Thyroid gland (tissue), 4 donors: Measurements from ENCODE around the gene OR56A3. TPM values are rescaled to one million over a fixed set of nuclear protein-coding genes. Genes with fewer than 3 reads are reported as not detected.

Experiments
- DNase-seq, 2 donors: peaks; one replicate each; pipeline ENCODE4 v3.0.0-alpha.2; 2019
- H3K27ac ChIP-seq, 3 donors: fragments of 200-600 bp; sonication (generic); 1 replicate in 2 of 3; 2 replicates in 1 of 3; pipeline ENCODE4 v1.5.1; 2016 to 2019; ENCODE audit warnings: mild to moderate bottlenecking in 1 of 3, moderate library complexity in 1 of 3
- H3K27me3 ChIP-seq: fragments of 200-600 bp; sonication (generic); one replicate; pipeline ENCODE4 v1.5.1; 2019
- H3K36me3 ChIP-seq, 2 donors: fragments of 200-600 bp; sonication (generic); one replicate each; pipeline ENCODE4 v1.5.1; 2016 to 2019
- H3K4me1 ChIP-seq, 2 donors: fragments of 200-600 bp; sonication (generic); one replicate each; pipeline ENCODE4 v1.5.1; 2017 to 2019
- H3K4me3 ChIP-seq, 3 donors: fragments of 200-600 bp; sonication (generic); replicated peaks in 1 of 3; 1 replicate in 2 of 3; 2 replicates in 1 of 3; pipeline ENCODE4 v1.5.1; 2016; ENCODE audit warnings: mild to moderate bottlenecking in 1 of 3
- H3K9me3 ChIP-seq: fragments of 200-600 bp; sonication (generic); one replicate; pipeline ENCODE4 v1.5.1; 2017
- CTCF ChIP-seq, 6 experiments: fragments of 200-600 bp in 3 of 6; fragments of 450-650 bp in 3 of 6; sonication (generic) in 3 of 6; IDR thresholded peaks; one replicate each; pipeline ENCODE4 v1.5.1; 2016 to 2019; ENCODE audit warnings: antibody characterized with exemption in 6 of 6, mild to moderate bottlenecking in 2 of 6, inconsistent platforms in 1 of 6, moderate library complexity in 1 of 6
- POLR2A ChIP-seq, 2 donors: fragments of 450-650 bp; IDR thresholded peaks; one replicate each; pipeline ENCODE4 v1.6.1; 2017; ENCODE audit warnings: antibody characterized with exemption in 2 of 2, mild to moderate bottlenecking in 2 of 2, moderate library complexity in 1 of 2
- WGBS, 2 donors: methylation state at CpG; one replicate each; pipeline ENCODE4 v1.1.5; 2017; 5-methylcytosine and 5-hydroxymethylcytosine counted together
- intact Hi-C: fragments of 100-400 bp; cut with DNase I; formaldehyde crosslinking; loops from one replicate; pipeline ENCODE4 v1.15.1; 2023
- total RNA-seq, 4 donors: library from RNA; depleted of rRNA; stranded (reverse); fragments of >200 nt; gene quantifications; one replicate each; pipeline ENCODE4 v1.2.3, GENCODE V29; 2016

The OR56A3 gene
- total RNA-seq, 4 donors from 2014 or later = not detected

- H3K36me3 ChIP-seq = no peaks in the 10 kb centered on the region
- no peak overlapping the region for H3K4me3 ChIP-seq
- 83 to 86% methylated on average over 2 of the region's 2 CpGs for WGBS, 2 donors
- no peak for DNase-seq
- no peaks in the 10 kb centered on the region for H3K9me3 ChIP-seq
- H3K27me3 ChIP-seq = no peaks in the 10 kb centered on the region
- no peak overlapping the region for H3K27ac ChIP-seq
- H3K4me1 ChIP-seq = no peaks in the 10 kb centered on the region
- TF ChIP-seq CTCF (IDR thresholded peaks at IDR 0.05) (no peak), POLR2A (IDR thresholded peaks at IDR 0.05) (no peak)
- intact Hi-C loops = no loop called here
Measured at GRCh38 chr11:5922749-5923426, 19.2 kb upstream of the OR56A3 start.

- Histone ChIP-seq H3K36me3 (no peaks in the 10 kb centered on the region), H3K4me3 (no peak overlapping the region), H3K27ac (no peak overlapping the region), H3K4me1 (no peaks in the 10 kb centered on the region), H3K27me3 (no peaks in the 10 kb centered on the region), H3K9me3 (no peaks in the 10 kb centered on the region)
- no peak for TF ChIP-seq POLR2A (IDR thresholded peaks at IDR 0.05)
- TF ChIP-seq CTCF (IDR thresholded peaks at IDR 0.05) = no peak
- intact Hi-C loops = no loop called here
- no peak for DNase-seq
Measured at GRCh38 chr11:5923427-5923776, 18.6 kb upstream of the OR56A3 start.

GRCh38 chr11:5923794-5924193 is 18.3 kb upstream of the OR56A3 start:
- H3K4me3 ChIP-seq = no peak overlapping the region
- no peaks in the 10 kb centered on the region for H3K9me3 ChIP-seq
- TF ChIP-seq POLR2A (IDR thresholded peaks at IDR 0.05) = no peak
- TF ChIP-seq CTCF (IDR thresholded peaks at IDR 0.05) = no peak
- H3K27ac ChIP-seq = no peak overlapping the region
- no peaks in the 10 kb centered on the region for H3K4me1 ChIP-seq
- H3K36me3 ChIP-seq = no peaks in the 10 kb centered on the region
- intact Hi-C loops = no loop called here
- no peak for DNase-seq
- H3K27me3 ChIP-seq = no peaks in the 10 kb centered on the region

GRCh38 chr11:5928271-5928670 is 13.8 kb upstream of the OR56A3 start:
- Histone ChIP-seq H3K27me3 (no peaks in the 10 kb centered on the region), H3K36me3 (no peaks in the 10 kb centered on the region), H3K4me1 (no peaks in the 10 kb centered on the region), H3K27ac (no peak overlapping the region), H3K9me3 (no peaks in the 10 kb centered on the region), H3K4me3 (no peak overlapping the region)
- 96% methylated on average over 17 of the region's 17 CpGs for WGBS, 2 donors
- intact Hi-C loops = no loop called here
- no peak for DNase-seq
- TF ChIP-seq CTCF (IDR thresholded peaks at IDR 0.05) = no peak
- TF ChIP-seq POLR2A (IDR thresholded peaks at IDR 0.05) = no peak

- Histone ChIP-seq H3K9me3 (no peaks in the 10 kb centered on the region), H3K27me3 (no peaks in the 10 kb centered on the region), H3K27ac (no peak overlapping the region), H3K4me1 (no peaks in the 10 kb centered on the region), H3K4me3 (no peak overlapping the region), H3K36me3 (no peaks in the 10 kb centered on the region)
- DNase-seq = no peak
- WGBS, 2 donors = 85 to 90% methylated on average over 11 to 15 of the region's 15 CpGs
- intact Hi-C loops = no loop called here
- TF ChIP-seq POLR2A (IDR thresholded peaks at IDR 0.05) = no peak
- no peak for TF ChIP-seq CTCF (IDR thresholded peaks at IDR 0.05)
Measured at GRCh38 chr11:5928811-5929210, 13.2 kb upstream of the OR56A3 start.
